ENCODE measurements around the gene MTHFD1.
A peak's percentile ranks its signal among the peaks of the same experiment; 100 is the strongest.

The MTHFD1 gene

GRCh38 chr14:64501411-64502171 lies 113.4 kb downstream of the MTHFD1 start:
- DNase-seq, result no peak

DNA sequence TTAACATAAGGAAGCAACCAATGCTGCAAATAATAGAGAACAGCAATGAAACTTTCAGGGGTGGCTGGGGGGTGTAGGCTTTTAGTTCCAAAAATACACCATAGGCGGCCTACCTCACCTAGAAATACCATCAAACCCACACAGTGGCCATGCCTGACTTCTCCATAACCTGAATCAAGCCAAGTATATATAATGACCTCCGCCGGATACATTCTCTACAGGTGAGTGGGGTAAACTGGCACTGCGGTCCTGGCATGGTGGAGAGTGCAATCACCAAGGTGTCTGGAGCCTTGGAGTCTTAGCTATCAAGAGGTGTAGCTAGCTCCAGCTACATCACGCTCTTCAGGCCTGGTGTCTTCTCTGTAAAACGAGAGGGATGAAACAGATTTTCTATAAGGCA lies 114.3 kb downstream of the MTHFD1 start:
- DNase-seq, result no peak

GRCh38 chr14:64502887-64503433 lies 114.8 kb downstream of the MTHFD1 start:
- no peak for DNase-seq

DNA sequence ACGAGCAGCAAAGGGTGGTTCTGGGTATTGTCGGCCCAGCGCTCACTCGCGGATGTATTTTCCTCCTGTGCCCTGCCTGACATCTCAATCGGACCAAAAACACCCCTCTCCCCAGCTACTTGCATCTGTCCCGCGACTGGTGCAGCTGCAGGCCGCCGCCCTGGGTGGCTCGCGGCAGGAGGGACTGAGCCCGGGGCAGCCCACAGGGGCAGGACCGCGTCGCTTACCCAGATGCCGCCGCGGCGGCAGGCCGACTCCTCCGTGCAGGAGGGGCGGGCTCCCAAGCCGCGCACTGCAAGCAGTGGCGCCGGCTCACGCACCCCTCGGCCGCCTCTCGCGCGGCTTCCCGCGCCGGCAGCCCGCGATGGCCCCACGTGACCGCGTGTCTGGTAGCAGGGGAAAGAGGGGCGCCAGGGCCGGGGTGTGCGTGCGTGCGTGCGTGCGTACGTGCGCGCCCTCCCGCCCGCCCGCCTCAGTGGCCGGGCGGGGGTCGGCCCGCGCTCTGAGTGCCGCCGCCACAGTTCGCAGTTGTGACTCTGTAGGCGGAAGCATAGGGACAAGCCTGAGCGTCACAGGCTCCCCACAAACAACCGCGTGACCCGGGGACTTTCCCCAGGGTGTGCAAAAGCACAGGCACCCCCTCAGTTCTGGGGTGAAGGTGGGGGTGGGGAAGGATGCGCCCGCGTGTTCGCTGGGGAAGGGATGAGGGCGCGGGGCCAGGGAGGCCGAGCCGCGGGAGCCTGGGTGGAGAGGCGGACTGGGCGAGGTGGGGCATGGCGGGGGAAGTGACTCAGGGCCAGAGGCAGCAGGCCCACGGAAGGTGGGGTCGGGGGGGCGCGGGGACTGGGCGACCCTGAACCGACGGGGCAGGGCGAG lies 115.5 kb downstream of the MTHFD1 start, which contains the start of gene ZBTB25:
Gene ZBTB25, minus strand, starts transcription at position 405 of the 876 bp plus-strand sequence. CDS start 13,305 bp downstream, outside the sequence.
- peak; percentile 90 for DNase-seq

GRCh38 chr14:64504310-64504896 lies 116.2 kb downstream of the MTHFD1 start, which contains the start of gene ZBTB1:
TSS of gene ZBTB1 (plus strand) at chr14:64504770. CDS start at chr14:64521505, 16,735 bp downstream.
- peak; percentile 67 for DNase-seq

DNA sequence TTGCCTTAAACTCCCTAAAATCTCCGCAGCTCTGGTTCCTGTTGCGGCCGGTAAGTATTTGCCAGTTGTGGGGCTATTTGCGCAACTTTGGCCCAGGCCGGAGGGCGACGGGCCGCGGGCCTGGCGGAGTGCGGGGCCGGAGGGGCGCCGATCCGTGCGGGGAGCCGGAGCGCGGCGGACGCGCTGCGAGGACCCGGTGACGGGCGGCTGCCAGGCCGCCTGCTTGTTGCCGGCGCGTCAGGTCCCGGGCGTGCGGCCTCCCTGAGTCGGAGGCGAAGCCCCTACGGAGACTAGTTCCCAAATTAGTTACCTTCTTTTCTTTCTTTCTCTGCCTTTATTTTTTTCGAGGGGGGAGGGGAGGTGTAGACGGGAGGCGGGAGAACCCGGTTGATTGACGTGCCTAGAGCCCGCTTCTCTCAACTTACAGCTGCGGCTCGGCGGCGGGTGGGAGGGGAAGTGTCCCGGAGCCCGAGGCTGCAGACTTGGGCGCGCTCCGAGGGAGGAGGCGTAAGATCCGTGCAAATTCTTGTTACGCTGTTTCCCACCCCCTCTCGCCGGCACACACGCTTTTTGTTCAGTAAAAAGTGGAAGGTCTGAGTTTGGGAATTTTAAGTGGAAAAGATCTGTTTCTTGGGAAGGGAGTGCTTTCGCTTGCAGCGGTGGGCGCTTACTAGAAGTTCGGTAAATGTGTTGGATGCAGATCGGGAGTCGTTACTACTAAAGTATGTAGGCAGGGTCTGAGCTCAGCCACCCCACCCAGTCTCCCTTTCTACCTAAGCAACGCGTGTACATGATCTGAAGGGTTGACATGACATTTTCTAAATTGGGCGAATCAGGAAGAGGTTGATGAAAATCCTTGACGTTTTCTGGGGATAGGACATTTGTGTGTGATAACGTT lies 117.0 kb downstream of the MTHFD1 start:
- peak; percentile 82 for DNase-seq

DNA sequence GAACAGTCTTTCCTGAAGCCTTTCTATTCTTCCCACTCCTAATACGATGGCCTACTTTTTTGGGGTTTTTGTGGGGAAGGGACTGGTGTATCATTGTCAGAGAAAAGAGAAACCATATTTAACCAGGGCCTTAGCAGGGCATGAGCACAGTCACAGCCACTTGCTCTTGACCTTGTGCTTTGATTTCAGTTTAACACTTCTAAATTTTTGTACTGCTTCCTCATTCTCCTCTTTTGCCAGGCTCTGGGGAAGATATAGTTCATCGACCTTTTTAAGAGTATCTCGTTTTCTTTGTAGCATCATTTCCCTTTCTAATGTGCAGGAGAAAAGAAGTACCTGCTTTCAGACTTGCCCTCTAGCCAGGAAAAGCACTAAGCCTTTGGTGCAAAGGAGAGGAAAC lies 118.6 kb downstream of the MTHFD1 start:
- no peak for DNase-seq

DNA sequence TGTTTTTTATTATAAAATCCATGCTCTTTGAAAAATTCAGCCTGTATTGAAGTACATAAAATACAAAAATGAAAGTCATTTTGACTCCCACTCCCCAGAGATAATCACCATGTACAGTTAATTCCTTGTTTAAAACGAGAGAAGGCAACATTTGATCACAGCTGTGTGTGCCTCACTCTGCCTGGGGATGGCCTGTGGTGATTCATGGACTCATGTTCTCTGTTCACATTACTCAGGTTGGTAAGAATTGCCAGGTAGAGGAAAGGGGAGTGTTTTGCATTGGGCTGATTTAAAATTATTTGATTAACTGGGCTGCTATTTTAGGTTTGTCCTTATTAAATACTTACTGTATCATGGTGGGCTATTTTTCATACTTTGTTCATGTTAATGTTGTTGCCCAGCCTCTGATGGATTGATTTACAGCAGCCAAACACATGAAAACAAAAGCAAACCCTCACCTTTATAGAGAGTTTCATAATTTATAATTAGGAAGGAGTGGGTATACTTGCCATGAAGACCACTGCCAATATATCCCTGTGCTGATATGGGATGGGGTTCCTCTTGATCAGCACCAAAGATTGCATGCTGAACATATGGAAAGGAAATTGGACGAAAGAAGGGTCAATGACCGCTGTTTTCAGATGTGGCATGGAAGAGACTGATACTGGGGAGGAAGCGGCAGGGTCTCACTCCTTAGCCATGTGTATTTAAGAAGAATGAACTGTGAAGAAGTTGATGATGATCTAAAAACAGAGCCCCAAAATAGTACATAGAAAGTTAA lies 119.4 kb downstream of the MTHFD1 start:
- DNase-seq, result no peak

DNA sequence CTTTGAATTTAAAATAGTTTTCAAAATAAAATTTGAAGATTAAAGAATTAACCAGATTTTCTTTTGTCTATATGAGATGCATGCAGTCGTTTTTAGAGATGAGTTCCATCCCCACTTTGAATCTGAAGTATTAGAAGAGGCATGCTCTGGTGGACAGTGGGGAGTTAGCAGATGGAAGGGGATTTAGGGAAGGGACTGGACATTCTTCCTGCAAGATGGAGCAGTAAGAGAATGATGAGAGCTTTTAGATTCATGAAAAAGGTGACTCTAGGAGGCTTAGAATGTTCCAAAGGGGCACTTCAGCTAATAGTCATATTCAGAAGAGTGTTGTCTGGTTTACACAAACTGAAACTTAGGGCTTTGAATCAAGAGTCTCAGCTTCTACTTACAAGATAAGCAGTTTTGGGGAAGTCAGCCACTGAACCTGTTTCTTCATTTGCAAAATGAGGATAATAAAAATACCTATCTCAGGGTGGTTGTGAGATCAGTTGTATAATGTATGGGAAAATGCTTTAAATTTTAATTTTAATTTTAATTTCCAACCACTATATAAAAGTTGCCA lies 120.1 kb downstream of the MTHFD1 start:
- DNase-seq, result no peak

DNA sequence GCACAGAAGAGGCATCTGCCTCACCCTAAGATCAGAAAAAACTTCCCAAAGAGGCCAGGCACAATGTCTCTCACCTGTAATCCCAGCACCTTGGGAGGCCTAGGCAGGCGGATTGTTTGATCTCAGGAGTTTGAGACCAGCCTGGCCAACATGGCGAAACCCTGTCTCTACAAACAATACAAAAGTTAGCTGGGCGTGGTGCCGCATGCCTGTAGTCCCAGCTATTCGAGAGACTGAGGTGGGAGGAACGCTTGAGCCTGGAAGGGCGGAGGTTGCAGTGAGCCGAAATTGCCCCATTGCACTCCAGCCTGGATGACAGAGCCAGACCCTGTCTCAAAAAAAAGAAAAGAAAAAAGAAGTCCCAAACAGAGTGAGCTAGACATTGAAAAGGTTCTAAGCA lies 120.9 kb downstream of the MTHFD1 start:
- no peak for DNase-seq
